Erythroblast (primary cell): ENCODE measurements around the gene RTP5.

Source experiments
- GATA1 ChIP-seq: IDR thresholded peaks from 2 replicates; pipeline ENCODE4 v1.6.1; 2011; ENCODE audit warnings: low read depth, mild to moderate bottlenecking, control low read depth, low read length, moderate library complexity
- POLR2A ChIP-seq: IDR thresholded peaks from 2 replicates; pipeline ENCODE4 v1.6.1; 2011; ENCODE audit warnings: mild to moderate bottlenecking, low read length

DNA sequence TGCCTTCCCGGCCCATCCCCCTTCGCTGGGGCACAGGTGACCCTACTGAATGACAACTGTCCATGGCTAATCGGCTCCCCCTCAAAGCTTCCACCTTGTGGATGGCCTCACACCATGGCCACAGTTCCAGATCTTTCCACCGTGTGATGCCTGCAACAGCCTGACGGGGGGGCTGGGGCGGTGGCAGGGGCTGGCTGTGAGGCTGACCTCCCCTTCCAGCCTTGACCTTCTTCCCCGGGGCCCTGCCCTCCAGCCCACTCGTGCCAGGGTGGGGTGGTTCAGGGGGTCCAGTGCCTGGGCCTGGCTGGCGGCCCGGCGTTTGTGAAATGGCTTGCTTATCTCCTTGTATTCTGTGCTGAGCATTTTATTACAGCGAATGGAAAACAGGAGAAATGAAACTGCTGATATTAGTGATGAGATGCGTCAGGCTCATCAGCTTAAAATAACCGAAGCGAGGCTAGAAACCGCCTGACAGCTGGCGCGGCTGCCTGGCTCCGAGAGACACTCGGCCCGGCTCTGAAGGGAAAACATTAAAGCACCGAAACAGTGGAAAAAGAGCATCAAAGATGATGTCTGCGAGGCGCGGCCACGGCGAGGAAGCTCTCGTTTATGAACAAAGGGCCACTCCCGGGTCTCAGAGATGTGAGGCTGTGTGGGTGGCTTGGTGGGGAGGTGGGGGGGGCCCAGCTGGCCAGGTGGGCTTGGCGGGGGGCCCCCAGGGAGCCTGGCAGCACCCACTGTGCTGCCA is 9.9 kb upstream of the RTP5 start:
- TF ChIP-seq POLR2A (no peak), GATA1 (no peak)
